Measurements from ENCODE around the gene TBC1D5.
"Not testable (repeated sequence)": the region's sequence is repeated elsewhere in the genome, so short reads cannot be mapped to it uniquely, and the experiment has no call there.

Gene TBC1D5

GRCh38 chr3:17705991-17706390 lies 36.4 kb downstream of the TBC1D5 start:
- not testable (repeated sequence) for DNase-seq

DNA sequence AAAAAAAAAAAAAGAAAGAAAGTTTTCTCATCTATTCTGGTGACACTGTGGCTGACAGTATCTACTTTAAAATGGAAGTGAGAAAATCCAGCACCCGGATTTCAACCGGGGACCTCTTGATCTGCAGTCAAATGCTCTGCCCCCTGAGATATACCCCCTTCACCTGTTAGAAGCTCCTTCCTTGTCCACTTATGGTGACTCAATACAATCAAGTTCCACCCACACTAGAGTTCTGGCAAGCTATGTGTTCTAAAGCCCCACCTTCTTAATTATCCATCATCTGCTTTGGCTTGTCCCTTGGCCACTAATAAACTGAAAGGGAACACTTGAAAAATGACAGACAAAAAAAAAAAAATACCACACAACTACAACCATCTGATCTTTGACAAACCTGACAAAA lies 42.6 kb downstream of the TBC1D5 start:
- DNase-seq = not testable (repeated sequence)

- not testable (repeated sequence) for DNase-seq
Observed at GRCh38 chr3:17695665-17696064, 46.8 kb downstream of the TBC1D5 start.

DNA sequence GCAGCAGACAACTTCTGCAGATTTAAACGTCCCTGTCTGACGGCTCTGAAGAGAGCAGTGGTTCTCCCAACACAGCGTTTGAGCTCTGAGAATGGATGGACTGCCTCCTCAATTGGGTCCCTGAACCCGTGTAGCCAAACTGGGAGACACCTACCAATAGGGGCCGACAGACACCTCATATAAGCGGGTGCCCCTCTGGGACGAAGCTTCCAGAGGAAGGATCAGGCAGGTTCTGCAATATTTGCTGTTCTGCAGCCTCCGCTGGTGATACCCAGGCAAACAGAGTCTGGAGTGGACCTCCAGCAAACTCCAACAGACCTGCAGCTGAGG lies 48.8 kb downstream of the TBC1D5 start:
- not testable (repeated sequence) for DNase-seq

DNA sequence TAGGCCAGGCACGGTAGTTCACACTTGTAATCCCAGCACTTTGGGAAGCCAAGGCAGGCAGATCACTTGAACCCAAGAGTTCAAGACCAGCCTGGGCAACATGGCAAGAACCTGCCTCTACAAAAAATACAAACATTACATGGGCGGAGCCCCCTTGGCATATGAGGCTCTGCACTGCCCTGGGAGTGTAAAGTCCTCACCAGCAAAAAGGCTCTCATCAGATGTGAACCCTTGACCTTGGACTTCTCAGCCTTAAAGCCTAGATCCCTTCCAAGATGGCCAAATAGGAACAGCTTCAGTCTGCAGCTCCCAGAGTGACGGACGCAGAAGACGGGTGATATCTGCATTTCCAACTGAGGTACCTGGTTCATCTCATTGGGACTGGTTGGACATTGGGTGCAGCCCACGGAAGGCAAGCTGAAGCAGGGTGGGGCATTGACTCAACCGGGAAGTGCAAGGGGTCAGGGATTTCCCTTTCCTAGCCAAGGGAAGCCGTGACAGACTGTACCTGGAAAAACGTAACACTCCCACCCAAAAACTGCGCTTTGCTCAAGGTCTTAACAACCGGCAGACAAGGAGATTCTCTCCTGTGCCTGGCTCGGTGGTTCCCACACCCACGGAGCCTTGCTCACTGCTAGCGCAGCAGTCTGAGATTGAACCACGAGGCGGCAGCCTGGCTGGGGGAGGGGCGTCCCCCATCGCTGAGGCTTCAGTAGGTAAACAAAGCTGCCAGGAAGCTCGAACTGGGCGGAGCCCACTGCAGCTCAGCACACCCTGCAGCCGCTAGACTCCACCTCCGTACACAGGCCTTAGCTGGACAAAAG lies 49.4 kb downstream of the TBC1D5 start:
- not testable (repeated sequence) for DNase-seq

GRCh38 chr3:17687566-17687965 lies 54.9 kb downstream of the TBC1D5 start:
- no peak for DNase-seq

DNA sequence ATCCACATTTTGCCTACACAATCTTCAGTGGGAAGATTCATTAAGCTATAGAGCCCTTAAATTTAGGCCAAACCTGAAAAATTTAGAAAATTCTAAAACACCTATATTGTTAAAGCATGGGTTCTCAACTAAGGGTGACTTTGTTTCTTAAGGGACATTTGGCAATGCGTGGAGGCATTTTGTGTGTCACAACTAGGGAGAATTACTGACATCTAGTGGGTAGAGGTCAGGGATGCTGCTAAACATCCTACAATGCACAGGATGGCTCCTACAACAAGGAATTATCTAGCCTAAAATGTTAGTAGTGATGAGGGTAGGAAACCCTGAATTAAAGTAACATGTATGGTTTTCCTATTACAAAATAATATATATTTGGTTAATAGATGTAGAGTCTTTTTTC lies 55.8 kb downstream of the TBC1D5 start:
- no peak for DNase-seq

DNA sequence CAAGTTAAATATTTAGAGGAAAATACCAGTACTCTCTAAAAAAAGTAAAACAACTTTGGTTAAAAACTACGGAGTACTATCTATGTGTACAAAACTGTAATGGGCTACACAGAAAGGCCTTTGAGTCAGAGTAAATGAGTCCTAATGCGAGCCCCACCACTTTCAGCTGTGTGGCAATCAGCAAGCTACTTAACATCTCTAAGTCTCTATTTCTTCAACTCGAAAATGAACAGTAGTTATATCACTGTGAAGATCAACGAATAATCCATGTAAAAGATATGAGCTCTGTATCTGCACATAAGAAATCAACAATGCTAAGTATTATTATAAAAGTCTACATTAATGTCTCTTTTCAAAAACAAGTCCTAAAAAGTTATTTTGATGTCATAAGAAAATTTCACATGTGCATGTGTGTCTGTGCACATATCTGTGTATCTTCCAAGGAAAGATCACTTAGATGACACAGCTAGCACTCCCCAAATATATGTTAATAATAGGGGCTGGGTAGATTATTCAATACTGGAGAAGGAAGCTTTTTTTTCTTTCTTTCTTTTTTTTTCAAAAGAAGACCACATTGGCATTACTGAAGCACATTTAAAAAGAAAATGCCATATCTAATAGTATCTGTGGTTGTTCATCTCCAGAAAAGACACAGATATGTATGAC lies 58.8 kb downstream of the TBC1D5 start:
- DNase-seq = no peak

DNA sequence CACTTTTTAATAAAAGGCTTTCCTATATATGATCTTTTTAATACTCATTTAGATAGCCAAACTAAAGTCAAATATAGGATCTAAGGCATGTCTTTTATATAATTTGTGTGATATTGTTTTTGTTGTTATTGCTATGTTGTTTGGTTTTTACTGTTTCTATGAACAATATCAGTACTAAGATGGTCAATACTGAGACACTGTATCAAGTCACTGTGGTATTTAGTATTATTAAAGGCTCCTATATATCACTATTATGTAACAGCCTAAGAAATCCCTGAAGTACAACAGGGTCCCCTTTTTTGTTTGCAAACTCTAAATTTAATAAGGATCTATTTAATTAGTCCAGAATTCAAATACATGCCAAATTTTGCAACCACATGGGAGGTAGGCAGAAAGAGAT lies 61.9 kb downstream of the TBC1D5 start:
- DNase-seq = no peak

- DNase-seq = no peak
Observed at GRCh38 chr3:17678116-17678741, 64.2 kb downstream of the TBC1D5 start.

DNA sequence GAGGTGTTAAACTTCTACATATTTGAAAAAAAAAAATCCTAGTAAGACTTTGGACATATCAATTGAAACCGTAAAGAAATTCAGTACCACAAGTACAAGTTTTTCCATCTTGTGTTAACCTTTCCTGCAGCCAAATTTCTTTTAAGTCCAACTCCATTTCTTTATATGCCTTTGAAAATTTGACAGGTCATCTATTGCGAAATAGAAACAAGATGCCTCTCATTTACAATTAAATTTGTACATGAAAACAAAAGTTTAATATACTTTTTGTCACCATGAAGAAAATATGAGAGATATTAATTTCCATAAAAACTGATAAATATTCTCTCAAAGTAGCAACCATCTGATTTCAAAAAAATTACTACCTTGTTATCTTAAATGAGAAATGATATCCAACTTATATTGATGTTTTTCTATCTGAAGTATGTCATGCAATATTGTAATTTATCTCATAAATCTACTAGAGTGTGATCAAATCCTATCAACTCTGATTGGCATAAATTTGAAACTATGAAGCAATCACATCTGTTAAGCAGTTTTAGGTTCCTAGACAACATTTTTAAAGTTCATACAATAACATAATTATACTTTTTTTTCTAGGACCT lies 68.2 kb downstream of the TBC1D5 start:
- DNase-seq = no peak

GRCh38 chr3:17672506-17672905 lies 69.9 kb downstream of the TBC1D5 start:
- DNase-seq = no peak

DNA sequence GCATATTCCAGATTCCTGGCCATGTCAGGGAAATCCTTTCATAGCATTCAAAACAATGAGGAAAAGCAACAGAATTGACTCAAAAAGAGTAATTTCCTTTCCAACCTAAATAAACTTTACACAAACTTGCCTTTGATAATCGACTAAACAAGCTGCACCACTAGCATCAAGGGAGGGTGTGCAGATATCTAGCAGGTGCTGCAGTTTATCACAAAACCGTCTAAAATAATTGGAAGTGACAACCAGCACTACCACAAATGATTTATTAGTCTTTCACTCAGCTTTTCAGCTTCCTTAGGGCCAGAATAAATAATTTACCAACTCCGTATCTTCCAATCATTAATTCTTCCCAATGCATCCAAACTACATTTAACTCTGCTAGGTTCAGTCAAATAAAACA lies 71.7 kb downstream of the TBC1D5 start:
- DNase-seq = no peak

DNA sequence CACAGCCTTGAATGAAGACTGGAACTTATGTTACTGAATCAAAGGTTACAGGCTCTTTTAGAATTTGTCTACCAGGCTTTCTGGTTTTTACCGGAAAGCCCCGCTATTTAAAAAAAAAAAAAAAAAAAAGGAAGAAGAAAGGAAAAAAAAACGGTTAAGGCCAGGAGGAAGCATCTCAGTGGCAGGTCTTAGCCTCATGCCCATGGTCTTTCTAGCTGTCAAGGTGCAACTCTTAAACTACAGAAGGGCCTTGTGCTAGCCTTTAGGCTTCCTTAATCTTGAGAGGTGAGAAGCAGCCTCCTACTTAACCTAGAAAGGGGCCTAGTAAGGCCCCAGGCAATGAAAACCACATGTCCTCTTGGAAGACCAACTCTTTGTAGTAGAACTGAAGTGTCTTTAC lies 77.5 kb downstream of the TBC1D5 start:
- no peak for DNase-seq

DNA sequence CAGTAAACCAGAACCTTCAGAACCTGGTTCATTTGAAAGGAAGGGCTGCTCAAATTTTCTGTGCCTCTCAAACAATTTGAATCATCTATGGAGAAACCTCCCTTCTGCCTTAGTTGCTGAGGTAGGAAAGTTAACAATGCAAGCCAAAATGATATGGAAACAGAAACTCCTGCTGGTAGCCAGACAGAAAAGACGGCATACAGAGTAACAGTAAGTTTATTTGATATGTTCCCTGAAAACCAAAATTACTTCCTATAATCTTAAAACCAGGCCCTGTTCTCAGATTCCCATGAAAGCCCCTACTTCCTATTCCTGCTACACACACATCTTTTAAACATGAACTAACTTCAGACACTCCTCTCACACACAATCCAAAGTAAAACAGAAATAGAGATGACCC lies 86.2 kb downstream of the TBC1D5 start:
- DNase-seq = no peak

- DNase-seq = no peak
Observed at GRCh38 chr3:17655743-17656142, 86.7 kb downstream of the TBC1D5 start.

DNA sequence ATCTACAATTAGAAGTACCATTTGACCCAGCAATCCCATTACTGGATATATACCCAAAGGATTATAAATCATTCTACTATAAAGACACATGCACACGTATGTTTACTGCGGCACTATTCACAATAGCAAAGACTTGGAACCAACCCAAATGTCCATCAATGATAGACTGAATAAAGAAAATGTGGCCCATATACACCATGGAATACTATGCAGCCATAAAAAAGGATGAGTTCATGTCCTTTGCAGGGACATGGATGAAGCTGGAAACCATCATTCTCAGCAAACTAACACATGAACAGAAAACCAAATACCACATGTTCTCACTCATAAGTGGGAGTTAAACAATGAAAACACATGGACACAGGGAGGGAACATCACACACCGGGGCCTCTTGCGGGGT lies 92.7 kb downstream of the TBC1D5 start:
- not testable (repeated sequence) for DNase-seq

DNA sequence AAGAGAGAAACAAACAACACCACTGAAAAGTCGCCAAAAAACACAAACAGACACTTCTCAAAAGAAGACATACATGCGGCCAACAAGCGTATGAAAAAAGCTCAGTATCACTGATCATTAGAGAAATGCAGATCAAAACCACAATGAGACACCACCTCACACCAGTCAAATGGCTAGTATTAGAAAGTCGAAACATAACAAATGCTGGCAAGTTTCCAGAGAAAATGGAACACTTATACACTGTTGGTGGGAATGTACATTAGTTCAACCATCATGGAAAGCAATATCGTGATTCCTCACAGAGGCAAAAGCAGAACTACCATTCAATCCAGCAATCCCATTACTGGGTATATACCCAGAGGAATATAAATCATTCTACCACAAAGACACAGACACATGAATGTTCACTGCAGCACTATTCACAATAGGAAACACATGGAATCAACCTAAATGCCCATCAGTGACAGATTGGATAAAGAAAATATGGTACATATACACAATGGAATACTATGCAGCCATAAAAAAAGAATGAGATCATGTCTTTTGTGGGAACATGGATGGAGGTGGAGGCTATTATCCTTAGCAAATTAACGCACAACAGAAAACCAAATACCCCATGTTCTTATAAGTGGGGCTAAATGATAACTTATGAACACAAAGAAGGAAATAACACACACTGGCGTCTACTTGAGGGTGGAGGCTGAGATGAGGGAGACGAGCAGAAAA lies 93.6 kb downstream of the TBC1D5 start:
- DNase-seq = not testable (repeated sequence)

- peak; percentile 23 for DNase-seq
Observed at GRCh38 chr3:17645074-17645698, 97.2 kb downstream of the TBC1D5 start.

DNA sequence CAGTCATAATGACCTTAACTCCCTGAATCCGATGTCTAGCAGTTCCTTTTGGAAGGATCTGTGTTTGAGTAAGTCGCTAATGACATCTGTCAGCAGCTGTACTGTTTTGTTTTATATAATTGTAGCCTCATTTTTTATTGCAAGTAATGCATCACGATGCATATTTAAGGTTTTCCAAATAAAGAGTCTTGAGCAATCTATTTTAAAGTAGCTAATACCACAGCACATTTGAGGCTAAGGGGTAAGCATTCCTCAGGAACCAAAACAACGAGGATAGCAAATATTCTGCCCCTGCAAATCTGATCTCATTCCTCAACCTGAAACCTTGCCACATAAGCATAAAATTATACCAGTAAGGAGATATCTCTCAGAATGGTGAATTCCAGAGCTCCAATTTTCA lies 98.7 kb downstream of the TBC1D5 start:
- no peak for DNase-seq

DNA sequence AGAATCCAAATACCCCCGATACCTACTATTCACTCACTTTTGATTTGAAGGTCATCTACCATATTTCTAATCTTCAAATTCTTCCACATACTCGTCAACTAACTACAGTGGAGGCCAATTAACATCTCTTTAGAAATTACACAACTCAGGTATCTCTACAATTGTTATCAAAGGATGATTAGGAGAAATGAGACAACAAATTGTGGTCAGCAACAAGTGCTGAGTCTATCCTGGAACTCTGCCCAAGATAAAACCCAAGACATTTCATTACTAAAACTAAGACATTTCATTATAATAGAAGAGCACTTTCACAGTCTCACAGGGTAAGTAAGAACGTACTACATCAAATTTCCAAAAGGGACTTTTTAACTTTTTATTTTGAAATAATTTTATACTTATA lies 100.0 kb downstream of the TBC1D5 start:
- no peak for DNase-seq

GRCh38 chr3:17640466-17640865 lies 102.0 kb downstream of the TBC1D5 start:
- DNase-seq = no peak

- DNase-seq = no peak
Observed at GRCh38 chr3:17639765-17640164, 102.7 kb downstream of the TBC1D5 start.
